COLO829 (cell line): ENCODE data around the gene CST3.

Experiments used
- DNase-seq: peaks from one replicate; pipeline ENCODE4 v3.0.0; 2012; ENCODE audit warnings: low spot score

The CST3 gene

GRCh38 chr20:23601715-23602114 lies 36.0 kb downstream of the CST3 start:
- no peak for DNase-seq

GRCh38 chr20:23598481-23598880 lies 39.3 kb downstream of the CST3 start:
- no peak for DNase-seq

- no peak for DNase-seq
Observed at GRCh38 chr20:23596579-23597250, 41.0 kb downstream of the CST3 start.

- no peak for DNase-seq
Observed at GRCh38 chr20:23595941-23596340, 41.8 kb downstream of the CST3 start.

- no peak for DNase-seq
Observed at GRCh38 chr20:23588434-23589403, 49.0 kb downstream of the CST3 start.

- DNase-seq, result no peak
Observed at GRCh38 chr20:23587631-23588030, 50.1 kb downstream of the CST3 start.

GRCh38 chr20:23586735-23587525 lies 50.8 kb downstream of the CST3 start:
- no peak for DNase-seq

- DNase-seq, result no peak
Observed at GRCh38 chr20:23585808-23586734, 51.7 kb downstream of the CST3 start.

- no peak for DNase-seq
Observed at GRCh38 chr20:23585449-23585807, 52.3 kb downstream of the CST3 start.

GRCh38 chr20:23584434-23585199 lies 53.1 kb downstream of the CST3 start:
- no peak for DNase-seq
